Prostate gland (tissue), 2 donors: ENCODE measurements around the gene S100A2.

Experiments
- CTCF ChIP-seq, 4 experiments: fragments of 200-600 bp in 2 of 4; fragments of 450-650 bp in 2 of 4; sonication (generic) in 2 of 4; IDR thresholded peaks; 1 replicate in 3 of 4; 2 replicates in 1 of 4; pipeline ENCODE4 v1.5.1; 2016 to 2019; ENCODE audit warnings: antibody characterized with exemption in 4 of 4, mild to moderate bottlenecking in 2 of 4, moderate library complexity in 2 of 4
- POLR2A ChIP-seq: fragments of 450-650 bp; IDR thresholded peaks from one replicate; pipeline ENCODE4 v1.6.1; 2016; ENCODE audit warnings: antibody characterized with exemption, mild to moderate bottlenecking
- POLR2AphosphoS5 ChIP-seq: sonication (generic); formaldehyde crosslinking; IDR thresholded peaks from one replicate; pipeline ENCODE4 v1.6.1; 2017; ENCODE audit warnings: antibody characterized with exemption

- TF ChIP-seq CTCF (IDR thresholded peaks at IDR 0.05) (no peak), POLR2A (no peak), POLR2AphosphoS5 (no peak)
These were observed 40.4 kb downstream of the S100A2 start for GRCh38 chr1:153525088-153525728.
